ENCODE measurements around the gene DLL3. TPM values are rescaled to one million over a fixed set of nuclear protein-coding genes. Genes with fewer than 3 reads are reported as not detected.

The DLL3 gene
- total and polyA plus RNA-seq, 2 experiments from 2014 or later: 1.2 to 2.1 TPM

DNA sequence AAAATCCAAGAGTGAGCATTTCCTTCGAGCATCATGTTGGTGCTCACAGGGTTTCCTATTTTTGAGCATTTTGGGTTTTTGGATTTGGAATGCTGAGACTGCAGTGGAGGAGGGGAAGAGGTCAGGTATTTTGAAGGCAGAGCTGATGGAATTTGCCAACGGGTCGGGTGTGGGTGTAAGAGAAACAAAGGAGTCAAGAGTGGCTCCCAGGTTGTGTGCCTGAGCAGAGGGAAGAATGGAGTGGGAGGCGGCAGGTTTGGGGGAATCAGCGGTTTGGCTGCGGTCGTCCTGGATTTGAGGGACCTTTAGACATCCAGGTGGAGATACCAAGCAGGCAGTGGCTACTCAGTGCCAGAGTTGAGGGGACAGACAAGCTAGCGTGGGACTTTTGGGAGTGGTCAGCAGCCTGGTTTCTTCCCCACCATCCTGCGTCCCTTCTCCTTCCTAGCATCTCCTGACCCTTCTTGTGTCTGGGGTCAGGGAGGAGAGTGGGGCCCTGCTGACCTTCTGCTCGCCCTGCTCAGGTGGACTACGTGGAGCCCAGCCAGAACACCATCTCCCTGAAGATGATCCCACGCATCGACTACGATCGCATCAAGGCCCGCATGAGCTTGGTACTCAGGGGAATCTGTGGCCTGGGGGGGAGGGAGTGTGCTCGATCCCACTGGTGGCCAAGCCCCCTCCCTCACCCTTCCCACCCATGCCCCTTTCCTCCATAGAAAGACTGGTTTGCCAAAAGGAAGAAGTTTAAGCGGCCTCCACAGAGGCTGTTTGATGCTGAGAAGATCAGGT is 32.6 kb upstream of the DLL3 start:
- Histone ChIP-seq H3K4me3 (no peak overlapping the region), H3K27ac (no peak overlapping the region), H2AFZ (no peak overlapping the region), H3K9me2 (ENCODE audit: insufficient read depth) (no peaks in the 10 kb centered on the region), H3F3A (ENCODE audit: insufficient read depth) (no peaks in the 10 kb centered on the region), H3K27me3 (replicated peaks; ENCODE audit: insufficient read depth) (no peaks in the 10 kb centered on the region), H3K9ac (no peak overlapping the region), H3K36me3 (ENCODE audit: low read depth) (peaks cover 16% of the 10 kb centered on the region; the same call in 1 of the 2 replicates), H3K4me2 (ENCODE audit: unreplicated experiment) (no peak overlapping the region), H3K4me1 (ENCODE audit: insufficient read depth) (no peaks in the 10 kb centered on the region), H4K20me1 (ENCODE audit: insufficient read depth) (no peaks in the 10 kb centered on the region), H3K79me2 (ENCODE audit: insufficient read depth) (peaks cover 43% of the 10 kb centered on the region), H3K9me3 (ENCODE audit: low read depth) (no peaks in the 10 kb centered on the region)
- TF ChIP-seq EZH2phosphoT487 (IDR thresholded peaks at IDR 0.05; ENCODE audit: insufficient read depth, low read depth) (no peak), EZH2 (IDR thresholded peaks at IDR 0.05; ENCODE audit: insufficient read depth, poor library complexity, severe bottlenecking) (no peak)
- 94 to 97% methylated on average over 15 to 18 of the region's 18 CpGs for whole genome bisulfite sequencing, 2 experiments (ENCODE audit: low coverage in 1 of 2, low lambda C conversion rate in 2 of 2, missing lambda C conversion rate in 2 of 2)
- no peak for DNase-seq
- in situ Hi-C loops (cut with MboI): no loop called here

DNA sequence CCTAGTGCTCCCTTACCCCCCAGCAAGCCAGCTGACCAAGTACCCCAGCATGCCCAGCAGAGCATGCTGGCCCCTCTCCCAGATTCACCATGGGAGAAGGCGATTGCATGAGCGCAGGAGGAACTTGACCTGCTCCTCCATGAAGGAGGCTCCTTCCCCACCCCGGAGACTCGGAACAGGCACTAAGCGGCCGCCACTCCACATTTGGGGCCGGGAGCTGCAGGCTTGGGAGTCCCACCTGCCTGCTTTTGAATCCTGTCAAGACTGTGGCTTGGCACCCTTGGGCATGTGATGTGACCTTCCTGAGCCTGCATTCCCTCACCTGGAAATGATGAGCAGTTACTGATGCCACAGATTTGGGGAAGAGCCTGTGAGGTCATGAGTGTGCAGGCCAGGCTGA is 30.8 kb upstream of the DLL3 start:
- no peak overlapping the region for H3K4me2 ChIP-seq (ENCODE audit: unreplicated experiment)
- no peaks in the 10 kb centered on the region for H3K9me2 ChIP-seq (ENCODE audit: insufficient read depth)
- TF ChIP-seq EZH2 (IDR thresholded peaks at IDR 0.05; ENCODE audit: insufficient read depth, poor library complexity, severe bottlenecking) (no peak), EZH2phosphoT487 (IDR thresholded peaks at IDR 0.05; ENCODE audit: insufficient read depth, low read depth) (no peak)
- H4K20me1 ChIP-seq (ENCODE audit: insufficient read depth): no peaks in the 10 kb centered on the region
- no peaks in the 10 kb centered on the region for H3F3A ChIP-seq (ENCODE audit: insufficient read depth)
- H3K27ac ChIP-seq: no peak overlapping the region
- 90 to 95% methylated on average over 7 of the region's 7 CpGs for WGBS, 2 experiments (ENCODE audit: low coverage in 1 of 2, low lambda C conversion rate in 2 of 2, missing lambda C conversion rate in 2 of 2)
- H3K79me2 ChIP-seq (ENCODE audit: insufficient read depth): peaks cover 30% of the 10 kb centered on the region
- no peak overlapping the region for H2AFZ ChIP-seq
- no peak overlapping the region for H3K4me3 ChIP-seq
- no peaks in the 10 kb centered on the region for H3K4me1 ChIP-seq (ENCODE audit: insufficient read depth)
- H3K9me3 ChIP-seq (ENCODE audit: low read depth): no peaks in the 10 kb centered on the region
- DNase-seq: no peak
- peaks cover 23% of the 10 kb centered on the region for H3K36me3 ChIP-seq (ENCODE audit: low read depth)
- in situ Hi-C loops (cut with MboI): no loop called here
- no peak overlapping the region for H3K9ac ChIP-seq
- no peaks in the 10 kb centered on the region for H3K27me3 ChIP-seq (replicated peaks; ENCODE audit: insufficient read depth)

DNA sequence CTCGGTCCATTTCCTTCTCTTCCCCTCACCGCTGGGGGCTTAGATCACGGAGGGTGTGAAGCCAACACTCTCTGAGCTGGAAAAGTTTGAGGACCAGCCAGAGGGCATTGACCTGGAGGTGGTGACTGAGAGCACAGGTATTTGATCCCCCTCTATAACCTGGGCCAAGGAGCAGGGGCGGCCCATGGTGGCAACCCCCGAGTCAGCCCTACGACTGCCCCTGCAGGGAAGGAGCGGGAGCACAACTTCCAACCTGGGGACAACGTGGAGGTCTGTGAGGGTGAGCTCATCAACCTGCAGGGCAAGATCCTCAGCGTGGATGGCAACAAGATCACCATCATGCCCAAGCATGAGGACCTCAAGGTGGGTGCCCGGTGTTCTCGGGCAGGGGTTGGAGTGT is 29.7 kb upstream of the DLL3 start:
- Histone ChIP-seq H3K79me2 (ENCODE audit: insufficient read depth) (peaks cover 19% of the 10 kb centered on the region), H3K4me2 (ENCODE audit: unreplicated experiment) (no peak overlapping the region), H2AFZ (no peak overlapping the region), H3F3A (ENCODE audit: insufficient read depth) (no peaks in the 10 kb centered on the region), H3K4me1 (ENCODE audit: insufficient read depth) (no peaks in the 10 kb centered on the region), H3K4me3 (no peak overlapping the region), H3K36me3 (ENCODE audit: low read depth) (peaks cover 23% of the 10 kb centered on the region), H3K27me3 (replicated peaks; ENCODE audit: insufficient read depth) (no peaks in the 10 kb centered on the region), H3K9ac (no peak overlapping the region), H4K20me1 (ENCODE audit: insufficient read depth) (no peaks in the 10 kb centered on the region), H3K27ac (no peak overlapping the region), H3K9me2 (ENCODE audit: insufficient read depth) (no peaks in the 10 kb centered on the region), H3K9me3 (ENCODE audit: low read depth) (no peaks in the 10 kb centered on the region)
- TF ChIP-seq EZH2 (IDR thresholded peaks at IDR 0.05; ENCODE audit: insufficient read depth, poor library complexity, severe bottlenecking) (no peak), EZH2phosphoT487 (IDR thresholded peaks at IDR 0.05; ENCODE audit: insufficient read depth, low read depth) (no peak)
- 96 to 98% methylated on average over 10 to 11 of the region's 11 CpGs for WGBS, 2 experiments (ENCODE audit: low coverage in 1 of 2, low lambda C conversion rate in 2 of 2, missing lambda C conversion rate in 2 of 2)
- in situ Hi-C loops (cut with MboI): no loop called here
- no peak for DNase-seq

DNA sequence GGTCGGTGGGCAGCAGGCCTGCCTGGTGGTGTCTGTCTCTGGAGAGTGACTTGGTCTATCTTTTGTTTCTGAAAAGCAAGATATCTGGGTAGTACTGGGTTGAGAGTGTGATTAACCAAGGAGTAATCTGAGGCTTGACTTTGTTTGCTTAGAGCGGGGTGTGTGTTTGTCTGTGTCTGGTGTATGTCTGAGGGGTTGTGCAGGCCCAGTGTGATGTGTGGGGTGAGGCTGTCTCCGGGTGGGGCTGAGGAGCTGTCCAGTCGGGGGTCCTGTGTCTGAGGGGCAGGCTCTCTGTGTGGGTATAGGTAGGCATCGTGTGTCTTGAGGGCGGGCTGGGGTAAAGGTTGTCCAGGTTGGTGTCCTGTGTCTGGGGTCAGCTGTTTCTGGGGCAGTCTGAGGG is 29.2 kb upstream of the DLL3 start:
- H2AFZ ChIP-seq: no peak overlapping the region
- no peak overlapping the region for H3K9ac ChIP-seq
- TF ChIP-seq EZH2phosphoT487 (IDR thresholded peaks at IDR 0.05; ENCODE audit: insufficient read depth, low read depth) (no peak), EZH2 (IDR thresholded peaks at IDR 0.05; ENCODE audit: insufficient read depth, poor library complexity, severe bottlenecking) (no peak)
- H3K4me1 ChIP-seq (ENCODE audit: insufficient read depth): no peaks in the 10 kb centered on the region
- H3F3A ChIP-seq (ENCODE audit: insufficient read depth): no peaks in the 10 kb centered on the region
- 98 to 99% methylated on average over 6 of the region's 6 CpGs for WGBS, 2 experiments (ENCODE audit: low coverage in 1 of 2, low lambda C conversion rate in 2 of 2, missing lambda C conversion rate in 2 of 2)
- no peak overlapping the region for H3K4me2 ChIP-seq (ENCODE audit: unreplicated experiment)
- H3K27ac ChIP-seq: no peak overlapping the region
- in situ Hi-C loops (cut with MboI): no loop called here
- DNase-seq: no peak
- no peaks in the 10 kb centered on the region for H3K9me3 ChIP-seq (ENCODE audit: low read depth)
- no peaks in the 10 kb centered on the region for H4K20me1 ChIP-seq (ENCODE audit: insufficient read depth)
- no peak overlapping the region for H3K4me3 ChIP-seq
- H3K36me3 ChIP-seq (ENCODE audit: low read depth): peaks cover 23% of the 10 kb centered on the region
- peaks cover 13% of the 10 kb centered on the region for H3K79me2 ChIP-seq (ENCODE audit: insufficient read depth)
- H3K27me3 ChIP-seq (replicated peaks; ENCODE audit: insufficient read depth): no peaks in the 10 kb centered on the region
- no peaks in the 10 kb centered on the region for H3K9me2 ChIP-seq (ENCODE audit: insufficient read depth)
